ENCODE data around the gene IL21R.

The IL21R gene

DNA sequence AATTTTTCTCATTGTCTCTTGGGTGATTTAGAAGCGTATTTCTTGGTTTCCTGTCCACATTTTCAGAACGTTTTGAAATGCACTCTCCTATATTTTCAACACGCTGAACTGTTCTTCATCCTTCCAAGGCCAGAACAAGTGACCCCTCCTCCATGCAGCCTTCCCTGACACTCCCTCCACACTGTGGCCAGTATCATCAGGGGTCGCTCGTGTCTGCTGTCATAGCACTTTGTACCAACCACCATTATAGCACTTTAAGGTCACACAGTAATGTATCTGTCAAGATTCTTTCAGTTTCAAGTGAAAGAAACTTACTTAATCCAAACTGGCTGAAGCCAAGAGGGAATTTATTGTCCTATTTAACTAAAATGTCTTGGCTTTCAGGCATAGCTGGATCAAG is 17.5 kb upstream of the IL21R start:
- TF ChIP-seq, protein P1, sequence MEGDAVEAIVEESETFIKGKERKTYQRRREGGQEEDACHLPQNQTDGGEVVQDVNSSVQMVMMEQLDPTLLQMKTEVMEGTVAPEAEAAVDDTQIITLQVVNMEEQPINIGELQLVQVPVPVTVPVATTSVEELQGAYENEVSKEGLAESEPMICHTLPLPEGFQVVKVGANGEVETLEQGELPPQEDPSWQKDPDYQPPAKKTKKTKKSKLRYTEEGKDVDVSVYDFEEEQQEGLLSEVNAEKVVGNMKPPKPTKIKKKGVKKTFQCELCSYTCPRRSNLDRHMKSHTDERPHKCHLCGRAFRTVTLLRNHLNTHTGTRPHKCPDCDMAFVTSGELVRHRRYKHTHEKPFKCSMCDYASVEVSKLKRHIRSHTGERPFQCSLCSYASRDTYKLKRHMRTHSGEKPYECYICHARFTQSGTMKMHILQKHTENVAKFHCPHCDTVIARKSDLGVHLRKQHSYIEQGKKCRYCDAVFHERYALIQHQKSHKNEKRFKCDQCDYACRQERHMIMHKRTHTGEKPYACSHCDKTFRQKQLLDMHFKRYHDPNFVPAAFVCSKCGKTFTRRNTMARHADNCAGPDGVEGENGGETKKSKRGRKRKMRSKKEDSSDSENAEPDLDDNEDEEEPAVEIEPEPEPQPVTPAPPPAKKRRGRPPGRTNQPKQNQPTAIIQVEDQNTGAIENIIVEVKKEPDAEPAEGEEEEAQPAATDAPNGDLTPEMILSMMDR (IDR thresholded peaks at IDR 0.05; ENCODE audit: insufficient read depth, low read length, missing control alignments), result no peak
- CTCF ChIA-PET, result interaction anchor here (1.2 to 1.5 kb wide), 2 partner anchors 9 to 16 kb away, joined by 3 to 7 read pairs; no protein-coding TSS in a partner anchor
- no peak overlapping the region for H3K4me3 ChIP-seq (ENCODE audit: low read depth, low read length)
- POLR2A ChIA-PET, result no interaction called here
- no peak for DNase-seq (ENCODE audit: low read depth, low spot score)

DNA sequence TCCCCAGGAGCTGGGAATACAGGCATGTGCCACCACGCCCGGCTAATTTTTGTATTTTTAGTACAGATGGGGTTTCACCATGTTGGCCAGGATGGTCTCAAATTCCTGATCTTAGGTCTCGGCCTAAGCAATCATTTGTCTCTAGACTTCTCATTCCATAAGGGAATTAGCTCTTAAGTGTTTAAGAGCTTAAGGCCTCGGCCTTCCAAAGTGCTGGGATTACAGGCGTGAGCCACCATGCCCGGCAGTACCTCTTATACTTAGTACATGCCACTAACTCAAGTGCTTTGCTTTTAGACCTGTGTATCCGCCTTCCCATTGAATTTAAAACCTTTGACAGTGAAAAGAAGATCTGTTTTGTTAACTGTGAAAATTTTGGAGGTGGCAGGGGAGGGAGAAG is 16.6 kb upstream of the IL21R start:
- DNase-seq (ENCODE audit: low read depth, low spot score), result no peak
- ChIA-PET CTCF (no interaction called here), POLR2A (no interaction called here)
- H3K4me3 ChIP-seq (ENCODE audit: low read depth, low read length), result no peak overlapping the region
- TF ChIP-seq, protein P1 (IDR thresholded peaks at IDR 0.05; ENCODE audit: insufficient read depth, low read length, missing control alignments), result no peak

DNA sequence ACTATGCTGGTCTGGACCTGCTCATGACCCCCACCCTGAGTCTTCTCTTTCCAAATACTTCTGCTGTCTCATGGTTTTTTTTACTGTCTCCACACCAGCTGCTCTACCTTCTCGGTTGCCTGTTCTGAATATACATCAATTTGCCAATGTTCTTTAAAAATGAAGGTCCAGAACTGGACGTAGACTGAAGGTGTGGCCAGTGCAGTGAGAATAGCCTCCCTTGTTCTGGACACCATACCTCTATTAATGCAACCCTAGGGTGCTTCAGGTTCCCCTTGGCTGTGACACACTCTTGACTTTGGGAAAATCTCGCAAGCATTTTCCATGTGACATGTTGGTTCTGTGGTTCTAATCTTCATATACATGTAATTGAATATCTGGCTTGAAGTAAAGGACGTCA is 15.3 kb upstream of the IL21R start:
- ChIA-PET POLR2A (no interaction called here), CTCF (interaction anchor here (2.2 to 2.7 kb wide), 2 partner anchors 19 to 152 kb away, joined by 6 read pairs; no protein-coding TSS in a partner anchor)
- DNase-seq (ENCODE audit: low read depth, low spot score), result no peak
- TF ChIP-seq, protein P1 (IDR thresholded peaks at IDR 0.05; ENCODE audit: insufficient read depth, low read length, missing control alignments), result no peak
- no peak overlapping the region for H3K4me3 ChIP-seq (ENCODE audit: low read depth, low read length)

DNA sequence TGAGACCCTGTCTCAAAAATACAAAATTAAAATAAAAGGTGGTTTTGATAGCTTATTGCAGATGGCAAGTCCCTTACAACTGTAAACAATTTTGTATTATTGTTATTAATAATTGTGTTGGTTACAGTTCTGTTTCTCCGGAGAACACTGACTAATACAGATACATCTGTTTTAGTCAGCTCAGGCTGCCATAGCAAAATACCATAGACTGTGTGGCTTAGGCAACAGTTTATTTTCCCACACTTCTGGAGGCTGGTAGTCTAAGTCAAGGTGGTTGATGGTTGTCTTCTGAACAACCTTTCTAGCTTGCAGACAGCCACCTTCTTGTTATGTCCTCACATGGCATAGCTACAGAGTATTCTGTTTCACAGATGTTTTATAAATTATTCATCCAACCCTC is 14.2 kb upstream of the IL21R start:
- no peak for DNase-seq (ENCODE audit: low read depth, low spot score)
- no peak overlapping the region for H3K4me3 ChIP-seq (ENCODE audit: low read depth, low read length)
- ChIA-PET CTCF (interaction anchor here (0.8 to 2.7 kb wide), 4 partner anchors 20 to 233 kb away, joined by 3 to 6 read pairs (median 5); no protein-coding TSS in a partner anchor), POLR2A (no interaction called here)
- TF ChIP-seq, protein P1 (IDR thresholded peaks at IDR 0.05; ENCODE audit: insufficient read depth, low read length, missing control alignments), result no peak

DNA sequence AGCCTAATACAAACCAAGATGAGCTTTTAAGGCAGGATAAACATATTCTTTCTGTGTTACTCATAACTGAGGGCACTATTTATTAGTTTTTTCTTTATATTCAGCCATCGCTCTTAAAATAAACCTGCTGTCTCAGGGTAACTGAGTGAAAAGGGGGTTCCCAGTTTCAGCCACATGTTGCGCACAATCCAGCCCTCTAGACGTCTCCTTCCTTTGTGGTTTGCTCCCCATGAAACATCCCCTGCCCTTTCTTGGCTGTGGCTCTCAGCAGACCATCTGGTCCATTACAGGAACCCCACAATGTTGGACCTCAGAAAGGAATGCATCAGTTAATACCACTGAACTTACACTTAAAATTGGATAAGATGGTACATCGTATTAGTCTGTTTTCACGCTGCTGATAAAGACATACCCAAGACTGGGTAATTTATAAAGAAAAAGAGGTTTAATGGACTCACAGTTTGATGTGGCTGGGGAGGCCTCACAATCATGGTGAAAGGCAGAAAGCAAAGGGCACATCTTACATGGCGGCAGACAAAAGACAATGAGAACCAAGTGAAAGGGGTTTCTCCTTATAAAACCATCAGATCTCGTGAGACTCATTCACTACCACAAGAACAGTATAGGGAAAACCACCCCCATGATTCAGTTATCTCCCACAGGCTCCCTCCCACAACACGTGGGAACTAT is 12.6 kb upstream of the IL21R start:
- POLR2A ChIA-PET, result no interaction called here
- TF ChIP-seq, protein P1 (IDR thresholded peaks at IDR 0.05; ENCODE audit: insufficient read depth, low read length, missing control alignments), result no peak
- CTCF ChIA-PET, result interaction anchor here (0.8 to 2.7 kb wide), 4 partner anchors 10 to 21 kb away, joined by 3 to 6 read pairs (median 5); no protein-coding TSS in a partner anchor
- no peak overlapping the region for H3K4me3 ChIP-seq (ENCODE audit: low read depth, low read length)
- DNase-seq (ENCODE audit: low read depth, low spot score), result no peak

DNA sequence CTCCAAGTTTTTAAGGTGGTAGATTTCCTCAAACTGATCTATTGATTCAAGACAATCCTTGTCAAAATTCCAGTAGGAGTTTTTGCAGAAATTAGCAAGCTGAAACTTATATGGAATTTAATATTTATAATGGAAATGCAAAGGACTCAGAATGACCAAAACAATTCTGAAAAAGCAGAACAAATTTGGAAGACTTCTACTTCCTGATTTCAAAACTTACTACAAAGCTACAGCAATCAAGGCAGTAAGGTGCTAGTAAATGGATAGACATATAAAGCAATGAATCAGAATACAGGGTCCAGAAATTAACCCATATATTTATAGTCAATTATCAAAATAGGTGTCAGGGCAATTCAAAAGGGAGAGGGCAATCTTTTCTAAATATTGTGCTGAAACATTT is 11.8 kb upstream of the IL21R start:
- no peak overlapping the region for H3K4me3 ChIP-seq (ENCODE audit: low read depth, low read length)
- ChIA-PET CTCF (interaction anchor here (0.8 to 1.5 kb wide), 2 partner anchors 9 to 10 kb away, joined by 3 to 4 read pairs; no protein-coding TSS in a partner anchor), POLR2A (no interaction called here)
- DNase-seq (ENCODE audit: low read depth, low spot score), result no peak
- TF ChIP-seq, protein P1 (IDR thresholded peaks at IDR 0.05; ENCODE audit: insufficient read depth, low read length, missing control alignments), result no peak

Measured in AG04449 (cell line).